SHP77 (cell line): ENCODE results near the gene FAIM2.

Experiments used
- DNase-seq, 2 experiments: peaks; one replicate each; lab custom pipeline; 2025; lab: John Stamatoyannopoulos, UW

The FAIM2 gene

DNA sequence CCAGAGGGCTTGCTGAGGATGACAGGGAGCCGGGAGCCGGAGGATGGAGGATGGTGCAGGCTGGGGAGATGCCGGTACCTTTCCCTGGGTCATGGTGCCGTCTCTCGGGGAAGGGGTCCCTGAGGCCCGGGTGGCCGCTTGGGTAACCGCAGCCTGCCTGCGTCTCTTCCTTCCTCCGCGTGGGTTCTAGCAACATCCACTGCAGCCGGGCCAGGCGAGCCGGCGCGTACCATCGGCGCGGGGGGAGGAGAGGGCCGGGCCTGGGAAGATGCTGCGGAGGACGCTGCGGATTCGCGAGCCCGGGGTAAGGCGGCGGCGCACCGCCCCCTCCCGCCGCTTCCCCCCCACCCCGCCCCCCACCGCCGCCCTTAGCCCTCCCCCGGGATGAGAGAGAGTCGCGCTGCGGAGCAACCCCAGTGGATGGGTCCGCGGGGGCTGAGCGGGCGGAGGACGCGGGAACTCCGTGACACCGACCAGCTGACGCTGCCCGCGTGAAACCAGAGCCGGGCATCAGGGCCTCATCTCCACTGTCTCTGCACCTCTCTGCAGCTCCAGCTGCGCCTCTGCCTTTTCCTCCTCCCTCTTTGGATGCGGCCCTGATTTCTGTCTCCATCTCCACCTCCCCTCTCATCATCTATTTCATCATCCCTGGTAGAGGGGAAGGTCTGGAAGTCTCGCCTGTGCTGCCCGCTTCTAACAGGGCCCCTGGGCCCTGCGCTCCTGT is at the start of gene FAIM2:
Gene FAIM2 (minus strand): TSS at position 201 of the 724 bp plus-strand sequence. CDS start 108 bp downstream, at position 93.
- DNase-seq, result peak; percentile 15 to 51

DNA sequence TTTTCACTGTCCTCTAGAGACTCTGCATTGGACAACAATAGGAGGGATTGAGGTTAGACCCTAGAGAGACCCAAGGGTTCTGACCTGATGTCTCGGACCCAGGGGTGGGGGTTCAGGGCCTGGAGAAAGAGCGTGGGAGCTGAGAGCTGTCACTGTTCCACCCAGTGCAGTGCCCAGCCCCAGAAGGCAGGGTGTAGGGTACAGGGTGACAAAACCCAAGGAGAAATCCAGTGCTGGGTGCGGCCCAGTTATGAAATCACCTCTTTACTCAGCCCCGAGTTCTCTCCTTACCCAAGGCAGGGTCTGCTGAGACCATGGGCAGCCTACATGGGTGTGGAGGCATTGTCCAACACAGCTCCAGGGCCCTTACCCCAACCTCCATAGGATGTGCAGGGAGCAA is 49.5 kb upstream of the FAIM2 start:
- DNase-seq, result no peak

DNA sequence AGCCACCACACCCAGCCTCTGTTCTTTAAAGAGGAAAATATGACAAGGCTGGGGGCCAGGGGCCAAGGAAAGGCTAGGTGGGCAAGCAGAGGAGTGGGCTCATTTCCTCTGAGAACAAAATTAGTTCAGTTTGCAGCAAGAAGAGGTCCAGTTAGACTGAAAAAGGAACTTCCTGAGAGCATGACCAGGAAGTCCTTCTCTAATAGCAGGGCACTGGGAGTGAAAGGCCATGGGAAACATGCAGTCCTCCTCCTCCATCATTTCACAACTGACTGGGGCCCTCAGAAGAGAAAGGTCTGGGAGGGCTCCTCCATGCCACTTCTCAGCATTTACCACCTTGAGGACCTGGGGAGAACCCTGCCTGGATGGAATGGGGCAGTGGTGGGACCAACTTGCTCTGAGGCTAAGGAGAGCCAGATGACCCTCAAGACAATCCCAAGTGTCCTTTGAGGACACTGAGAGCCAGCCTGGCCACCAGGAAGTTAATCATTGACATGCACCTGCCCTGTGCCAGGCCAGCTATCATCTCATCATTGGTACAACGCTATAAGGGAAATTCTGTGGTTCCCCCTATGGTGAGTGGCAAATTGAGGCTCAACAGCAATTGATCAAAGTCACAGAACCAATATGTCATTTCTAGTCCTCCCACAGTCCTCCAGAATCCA is 48.8 kb upstream of the FAIM2 start:
- no peak for DNase-seq

DNA sequence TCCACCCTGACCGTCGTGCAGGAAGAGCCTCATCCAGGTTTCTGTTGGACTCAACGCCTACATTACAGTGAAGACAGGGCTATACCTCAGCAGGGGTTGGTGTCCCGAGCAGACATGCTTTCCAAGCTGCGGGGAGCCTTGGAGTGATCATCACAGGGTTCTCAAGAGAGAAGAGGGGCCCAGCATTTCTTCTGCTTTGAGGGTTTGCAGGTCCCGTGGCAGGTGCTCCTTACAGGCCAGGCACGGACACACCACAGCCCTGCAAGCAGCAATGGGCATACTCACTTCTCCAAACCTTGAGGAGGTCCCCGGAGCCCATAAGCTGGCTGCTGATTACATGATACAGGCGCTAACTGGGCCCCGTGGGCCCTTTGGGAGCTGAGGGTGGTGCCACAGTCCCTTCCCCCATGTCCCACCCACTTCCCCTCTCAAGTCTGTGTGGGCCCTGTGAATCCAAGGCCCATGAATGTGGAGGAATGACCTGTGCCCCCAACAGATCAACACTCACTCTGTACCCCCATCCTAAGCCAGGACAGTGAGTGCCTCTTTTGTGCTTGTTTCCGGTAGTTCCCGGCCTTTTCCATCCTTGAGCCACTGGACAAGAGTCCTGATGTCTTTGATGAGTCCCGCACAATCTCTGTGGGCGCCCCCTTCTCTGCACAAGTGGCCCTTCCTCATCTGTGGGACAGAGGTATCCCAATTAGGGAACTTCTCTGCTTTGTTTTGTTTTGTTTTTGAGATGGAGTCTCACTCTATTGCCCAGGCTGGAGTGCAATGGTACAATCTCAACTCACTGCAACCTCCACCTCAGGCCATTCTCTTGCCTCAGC is 47.9 kb upstream of the FAIM2 start:
- no peak for DNase-seq

DNA sequence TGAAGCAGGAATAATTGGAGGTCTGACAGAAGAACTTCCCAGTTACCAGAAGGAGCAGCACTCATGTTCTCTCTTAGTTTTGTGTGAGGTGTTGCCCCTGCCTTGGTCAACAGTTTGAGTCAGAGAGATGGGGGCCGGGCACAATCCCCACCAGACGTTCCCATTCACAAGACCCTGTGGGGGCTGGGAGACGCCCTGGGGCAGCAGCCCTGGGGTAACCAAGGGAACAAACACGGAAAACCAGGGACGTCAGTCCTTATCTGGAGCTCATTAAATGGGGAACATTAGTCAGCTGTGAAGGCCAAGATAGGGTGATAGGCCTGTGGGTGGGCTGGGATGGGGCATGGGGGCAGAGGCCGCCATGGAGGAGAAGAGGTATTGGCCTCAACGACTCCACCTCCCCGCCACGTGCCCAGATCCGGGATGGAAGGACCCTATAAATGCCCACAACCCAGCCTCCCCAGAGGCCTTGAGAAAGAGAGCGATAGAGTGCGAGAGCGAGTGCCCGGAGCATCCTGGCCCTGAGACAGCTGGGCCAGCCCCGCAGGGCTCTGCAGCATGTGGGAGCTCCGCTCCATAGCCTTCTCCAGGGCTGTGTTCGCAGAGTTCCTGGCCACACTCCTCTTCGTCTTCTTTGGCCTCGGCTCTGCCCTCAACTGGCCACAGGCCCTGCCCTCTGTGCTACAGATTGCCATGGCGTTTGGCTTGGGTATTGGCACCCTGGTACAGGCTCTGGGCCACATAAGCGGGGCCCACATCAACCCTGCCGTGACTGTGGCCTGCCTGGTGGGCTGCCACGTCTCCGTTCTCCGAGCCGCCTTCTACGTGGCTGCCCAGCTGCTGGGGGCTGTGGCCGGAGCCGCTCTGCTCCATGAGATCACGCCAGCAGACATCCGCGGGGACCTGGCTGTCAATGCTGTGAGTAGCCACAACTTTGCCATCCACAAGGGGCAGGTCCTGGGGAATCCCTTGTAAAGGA is 46.9 kb upstream of the FAIM2 start, which contains the start of gene AQP2:
Gene AQP2 (plus strand): TSS at position 465 of the 979 bp plus-strand sequence. CDS start 94 bp downstream, at position 559.
- no peak for DNase-seq

DNA sequence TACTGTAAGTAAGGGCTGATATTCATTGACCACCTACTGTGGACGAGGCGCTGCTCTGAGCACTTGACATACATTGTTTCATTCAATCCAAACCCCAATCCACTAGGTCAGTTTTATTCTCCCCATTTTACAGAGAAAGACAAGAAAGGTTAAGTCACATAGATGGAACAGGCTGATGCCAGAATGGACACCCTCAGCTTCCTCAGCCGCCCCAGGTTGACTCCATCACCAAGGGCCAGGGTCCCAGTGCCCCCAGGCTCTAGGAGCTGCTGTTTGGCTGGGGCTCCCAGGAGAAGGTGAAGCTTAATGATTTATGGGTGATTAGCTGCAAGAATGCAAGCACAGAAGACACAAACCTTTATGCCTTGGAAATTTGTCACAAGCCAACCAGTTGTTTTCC is 46.2 kb upstream of the FAIM2 start:
- DNase-seq, result no peak

DNA sequence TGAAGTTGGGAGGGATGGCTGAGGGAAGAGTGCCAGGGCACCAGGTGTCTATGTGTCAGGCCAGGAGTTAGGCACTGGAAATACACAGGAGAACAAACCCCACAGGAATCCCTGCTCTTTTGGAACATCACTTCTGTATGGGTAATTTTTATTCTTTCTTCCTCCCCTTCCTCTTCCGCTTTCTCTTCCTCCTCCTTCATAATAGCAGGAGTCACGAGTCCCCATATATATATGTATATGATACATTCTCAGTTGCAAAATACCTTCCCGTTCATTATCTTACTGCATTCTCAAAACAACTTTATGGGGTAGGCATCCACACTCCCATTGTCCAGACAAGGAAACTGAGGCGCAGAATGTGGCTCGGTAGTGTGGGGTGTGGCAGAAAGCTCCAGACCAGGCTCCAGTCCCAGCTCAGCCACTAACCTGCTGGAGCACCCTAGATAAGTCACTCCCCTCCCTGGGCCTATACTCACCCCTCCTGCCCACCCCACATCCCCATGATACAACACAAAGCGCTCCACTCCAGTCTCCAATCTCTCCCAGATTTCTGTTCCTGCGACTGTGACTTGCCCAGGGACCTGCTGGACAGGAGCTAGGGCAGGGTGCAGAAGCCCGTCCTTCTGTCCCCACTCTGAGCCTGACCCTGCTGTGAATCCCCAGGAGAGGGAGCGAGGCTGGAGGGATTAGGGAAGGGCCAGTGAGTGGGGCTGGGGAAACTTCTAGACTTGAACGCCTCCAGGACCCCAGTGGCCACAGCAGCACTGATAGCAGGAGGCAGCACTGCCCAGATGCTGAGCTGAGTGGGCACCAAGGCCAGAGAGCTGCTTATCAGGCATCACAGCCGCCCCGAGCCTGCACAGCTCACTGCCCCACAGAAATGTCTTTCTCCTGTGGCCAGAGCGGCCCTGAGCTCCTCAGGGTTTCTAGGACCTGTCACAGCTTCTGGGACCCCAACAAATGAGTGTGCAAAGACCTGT is 45.5 kb upstream of the FAIM2 start:
- DNase-seq, result no peak

DNA sequence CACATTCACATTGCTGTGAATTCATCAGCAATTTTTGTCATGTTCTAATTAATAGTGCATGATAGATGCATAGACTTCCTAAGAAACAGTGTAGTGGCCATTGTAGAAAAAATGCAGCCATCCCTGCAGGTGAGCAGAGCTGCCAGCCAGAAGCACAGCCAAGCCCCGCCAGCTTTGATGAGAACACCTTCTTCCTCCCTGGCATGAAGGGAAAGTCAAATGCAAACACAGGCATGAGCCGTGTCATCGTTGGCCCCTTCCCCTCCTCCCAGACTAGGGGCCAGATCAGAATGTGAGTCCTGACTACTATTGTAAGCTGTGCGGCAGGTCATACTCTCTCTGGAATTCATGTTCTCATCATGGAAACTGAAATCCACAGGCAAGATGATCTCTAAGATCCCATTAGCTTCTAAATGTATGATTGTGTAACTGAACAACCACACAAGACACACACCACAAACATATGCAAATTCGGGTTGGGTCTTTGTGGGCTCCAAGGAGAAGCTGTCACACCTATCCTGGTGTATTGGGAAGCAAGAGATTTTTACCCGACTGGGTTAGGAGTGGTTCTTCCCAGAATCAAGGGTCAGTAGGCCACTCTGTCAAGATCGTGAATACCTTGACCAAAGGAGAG is 44.0 kb upstream of the FAIM2 start:
- no peak for DNase-seq

DNA sequence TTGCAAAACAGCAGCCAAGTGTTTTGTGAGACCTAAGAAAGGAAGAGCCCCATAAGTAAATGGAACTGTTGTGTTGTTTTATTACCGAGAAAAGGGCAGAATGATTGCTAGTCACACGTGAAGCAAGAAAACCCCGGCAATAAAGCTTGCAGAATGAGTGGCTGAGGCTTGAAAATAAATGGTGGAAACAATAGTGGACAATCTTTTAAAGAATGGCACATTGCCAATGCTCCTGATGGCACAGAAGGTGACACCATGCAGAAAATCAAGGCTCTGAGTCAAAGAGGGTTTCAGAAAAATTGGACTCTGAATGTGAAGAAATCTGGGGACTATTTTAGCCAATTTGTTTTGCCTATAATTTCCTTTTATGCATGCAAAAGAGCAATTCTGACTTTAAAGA is 42.8 kb upstream of the FAIM2 start:
- no peak for DNase-seq

DNA sequence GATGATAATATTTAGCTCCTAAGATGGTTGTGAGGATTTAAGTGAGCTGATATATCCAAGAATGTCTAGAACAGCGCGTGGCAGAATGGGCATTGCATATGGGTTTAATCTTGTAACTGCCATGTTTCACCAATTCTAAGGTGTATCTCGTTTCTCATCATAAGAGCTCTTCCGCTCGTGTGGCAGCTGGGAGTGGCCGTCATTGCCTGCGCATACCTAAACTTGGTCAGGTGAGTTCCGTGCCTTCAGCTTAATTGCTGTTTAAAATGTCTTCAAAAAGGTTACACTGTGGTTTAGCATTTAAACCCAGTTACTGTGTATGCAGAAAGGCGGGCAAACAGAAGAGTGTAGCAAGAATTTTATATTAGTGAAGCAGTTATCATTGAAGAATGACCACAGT is 42.4 kb upstream of the FAIM2 start:
- no peak for DNase-seq

DNA sequence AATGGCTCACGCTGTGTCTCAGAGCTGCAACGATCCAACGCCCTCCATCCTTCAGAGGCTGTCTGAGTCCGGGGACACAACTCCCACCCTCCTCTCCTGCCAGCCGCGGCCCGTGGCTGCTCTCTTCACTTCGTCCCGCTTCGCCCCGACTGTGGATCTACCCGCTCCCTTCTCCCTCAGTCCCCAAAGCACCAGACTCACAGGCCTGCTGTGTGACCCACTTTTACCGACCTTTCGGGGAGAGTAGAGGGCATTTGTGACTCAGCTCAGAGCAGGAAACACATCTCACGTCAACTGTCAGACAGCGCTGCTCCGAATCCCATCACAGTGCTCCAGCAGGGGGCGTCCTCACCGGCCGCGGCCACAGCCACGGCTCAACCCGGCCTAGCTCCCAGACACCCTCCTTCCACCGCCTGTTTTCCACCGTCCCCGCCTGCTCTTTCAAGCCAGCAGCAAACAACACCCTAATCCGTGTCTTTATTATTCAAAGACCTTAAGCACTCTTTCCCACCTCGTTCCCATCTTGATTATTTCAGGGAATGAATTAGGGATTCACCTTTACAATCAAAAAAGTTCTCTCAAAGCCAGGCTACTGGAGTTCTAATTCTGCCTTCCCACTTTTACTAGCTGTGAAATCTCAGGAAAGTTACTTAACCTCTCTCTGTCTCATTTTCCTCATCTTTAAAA is 41.8 kb upstream of the FAIM2 start:
- DNase-seq, result peak; percentile 62

DNA sequence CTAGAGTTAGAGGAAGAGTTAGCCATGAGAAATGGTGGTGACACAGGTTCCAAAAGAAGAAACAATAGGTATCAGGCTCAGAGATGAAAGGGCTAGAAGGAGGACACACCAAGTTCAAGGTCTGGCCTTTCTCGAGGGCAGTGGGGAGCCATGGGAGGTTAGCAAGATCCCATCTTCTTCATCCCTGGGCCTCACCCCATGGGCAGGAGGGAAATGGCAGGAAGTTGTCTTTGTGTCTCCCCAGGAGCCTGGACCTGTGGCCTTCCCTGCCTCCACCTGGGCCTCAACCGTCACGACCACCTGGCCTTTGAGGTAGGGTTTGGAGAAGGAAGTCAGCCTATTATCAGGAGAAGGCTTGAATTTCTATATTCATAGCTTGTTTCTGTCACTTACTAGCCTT is 41.0 kb upstream of the FAIM2 start:
- DNase-seq, result no peak

DNA sequence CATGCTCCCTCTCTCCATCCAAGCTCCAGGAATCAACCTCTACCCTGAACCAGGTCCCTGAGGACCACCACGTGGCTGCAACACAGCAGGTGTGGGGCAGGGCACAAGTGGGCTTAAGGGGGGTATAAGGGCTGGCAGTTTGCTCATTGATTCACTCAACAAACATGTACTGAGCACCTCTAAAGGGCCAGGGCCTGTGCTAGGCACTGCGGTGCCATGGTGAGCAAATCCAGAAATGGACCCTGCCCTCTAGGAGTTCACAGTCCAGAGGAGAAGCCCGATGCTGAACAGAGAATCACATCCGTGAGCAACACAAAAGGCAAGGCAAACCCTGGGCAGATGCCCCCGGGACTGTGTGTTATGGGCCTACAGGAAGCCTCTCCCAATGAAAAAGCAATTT is 40.3 kb upstream of the FAIM2 start:
- DNase-seq, result no peak

DNA sequence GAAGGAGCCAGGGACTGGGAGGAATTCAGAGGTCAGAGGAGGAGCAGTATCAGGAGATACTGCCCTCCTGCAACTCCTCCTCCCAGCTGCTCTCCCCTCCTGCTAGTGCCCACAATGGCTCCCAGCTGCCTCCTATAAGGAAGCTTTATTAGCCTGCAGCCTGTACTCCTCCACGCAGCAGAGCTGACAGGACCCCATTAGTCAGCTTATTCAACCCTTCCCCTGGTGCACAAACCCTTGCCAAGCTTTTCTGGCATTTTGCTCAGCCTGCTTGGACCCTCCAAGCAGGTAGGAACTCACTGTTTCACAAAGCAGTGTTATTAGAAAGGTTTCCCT is 39.9 kb upstream of the FAIM2 start:
- DNase-seq, result no peak

DNA sequence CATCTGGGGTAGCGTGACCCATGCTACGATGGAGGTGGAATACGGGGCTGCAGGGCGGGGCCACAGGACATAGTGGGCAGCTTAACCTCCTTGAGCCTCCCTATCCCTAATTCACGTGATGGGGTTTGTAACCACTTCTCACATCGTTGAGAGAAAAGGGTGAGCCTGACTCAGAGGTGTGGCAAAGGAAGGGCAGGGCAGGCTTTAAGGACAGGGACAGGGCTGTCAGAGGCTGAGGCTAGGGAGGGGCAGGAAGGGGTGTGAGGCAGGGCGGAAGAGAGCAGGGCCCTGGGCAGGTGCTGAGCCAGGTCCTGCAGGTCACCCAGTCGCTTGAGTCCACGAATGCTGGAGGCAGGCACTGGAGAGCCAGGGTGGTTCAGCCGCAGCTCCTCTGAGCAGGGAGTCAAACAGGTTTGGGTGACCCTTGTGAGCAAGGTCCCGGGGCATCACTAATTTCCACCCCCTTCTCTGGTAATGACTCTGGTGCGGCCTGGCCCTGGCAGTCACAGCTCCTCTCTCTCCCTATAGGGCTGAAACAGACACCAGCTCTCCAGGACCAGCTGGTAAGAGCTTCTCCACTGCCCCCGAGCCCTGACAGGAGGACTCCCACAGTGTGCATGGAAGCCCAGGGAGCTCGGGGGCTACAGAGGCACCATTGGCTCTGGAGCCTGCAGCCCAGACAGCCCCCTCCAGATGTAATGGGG is 39.4 kb upstream of the FAIM2 start:
- DNase-seq, result no peak

DNA sequence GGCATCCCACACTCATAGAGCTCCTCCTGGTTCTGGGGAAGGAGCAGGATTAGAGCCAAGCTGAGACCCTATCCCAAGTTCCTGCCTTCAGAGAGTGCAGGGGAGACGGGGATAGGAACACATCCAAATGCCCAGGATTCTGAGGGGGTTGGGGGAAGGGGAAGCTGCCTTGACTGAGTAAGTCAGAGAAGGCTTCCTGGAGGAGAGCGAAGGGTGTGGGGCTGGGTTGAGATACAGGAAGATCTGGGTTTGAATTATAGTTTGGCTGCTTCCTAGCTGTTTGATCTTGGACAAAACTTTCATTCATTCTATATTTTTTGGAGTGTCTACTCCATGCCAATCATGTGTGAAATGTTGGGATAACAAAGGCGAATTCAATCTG is 38.8 kb upstream of the FAIM2 start:
- DNase-seq, result no peak

DNA sequence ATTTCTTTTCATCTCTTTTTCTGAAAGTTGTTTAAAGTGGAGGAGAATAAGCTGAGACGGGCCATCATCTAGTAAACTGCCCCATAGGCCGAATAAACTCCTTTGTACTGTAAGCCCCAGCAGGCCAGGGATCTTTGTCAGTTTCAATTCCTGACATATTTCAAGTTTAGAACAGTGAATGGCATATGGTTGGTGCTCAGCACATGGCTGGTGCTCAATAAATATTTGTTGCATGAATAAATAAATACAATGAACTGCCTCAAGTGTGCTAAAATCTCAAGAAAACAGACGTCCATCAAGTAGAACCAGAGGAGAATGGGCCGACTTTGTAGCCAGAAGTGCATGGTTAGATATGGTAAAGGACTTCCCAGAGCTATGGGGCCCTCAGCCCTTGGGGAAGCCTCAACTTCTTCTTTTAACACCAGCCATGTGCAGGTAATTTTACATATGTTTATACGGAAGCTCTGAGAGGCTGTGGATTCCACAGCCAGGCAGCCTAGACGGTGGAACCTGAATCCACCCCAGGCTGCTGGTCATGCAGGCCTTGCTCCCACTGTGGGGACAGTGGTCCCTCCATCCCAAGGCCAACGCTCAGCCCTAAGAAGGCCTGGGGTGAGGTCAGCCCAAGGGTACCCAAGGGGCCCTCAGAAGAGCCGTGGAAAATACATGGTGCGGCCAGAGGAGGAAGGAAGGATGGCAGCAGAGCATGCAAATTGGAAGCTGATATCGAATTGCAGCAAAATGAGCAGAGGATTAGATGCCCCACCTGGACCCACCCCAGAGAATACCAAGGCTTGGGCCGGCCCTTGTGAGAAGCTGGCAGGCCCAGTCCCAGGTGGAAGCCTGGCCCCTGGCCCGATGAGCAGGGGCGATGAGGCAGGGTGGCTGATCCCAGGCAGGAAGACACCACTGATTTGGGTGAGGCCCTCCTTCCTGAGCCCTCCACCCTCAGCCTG is 38.1 kb upstream of the FAIM2 start:
- DNase-seq, result no peak

DNA sequence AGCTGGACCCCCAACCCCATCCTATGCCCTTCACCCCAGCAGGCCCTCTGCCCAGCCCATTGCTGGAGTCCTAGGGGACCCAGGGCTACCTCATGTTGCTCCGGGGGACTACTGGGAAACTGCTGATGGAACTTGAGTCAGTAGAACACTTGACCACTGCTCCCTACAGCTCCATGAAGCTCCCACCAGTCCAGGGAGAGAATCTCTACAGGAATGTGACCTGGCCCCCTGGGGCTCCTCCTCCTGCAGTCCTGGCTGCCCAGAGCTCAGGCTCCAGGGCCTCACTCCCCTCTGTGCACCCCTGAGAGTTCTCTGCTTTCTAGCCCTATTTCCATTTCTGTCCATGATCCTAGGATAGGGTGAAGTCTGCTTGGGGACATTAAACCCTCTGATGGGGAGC is 36.0 kb upstream of the FAIM2 start:
- DNase-seq, result no peak
